HG03520 (cell line): ENCODE results near the gene LAYN.

Experiments
- ATAC-seq: cut with Tn5 transposase; IDR thresholded peaks from one replicate; pipeline ENCODE4 v1.9.1; 2021; ENCODE audit warnings: mild to moderate bottlenecking, moderate library complexity; ENCODE audit not compliant: unreplicated experiment

LAYN gene, protein sequence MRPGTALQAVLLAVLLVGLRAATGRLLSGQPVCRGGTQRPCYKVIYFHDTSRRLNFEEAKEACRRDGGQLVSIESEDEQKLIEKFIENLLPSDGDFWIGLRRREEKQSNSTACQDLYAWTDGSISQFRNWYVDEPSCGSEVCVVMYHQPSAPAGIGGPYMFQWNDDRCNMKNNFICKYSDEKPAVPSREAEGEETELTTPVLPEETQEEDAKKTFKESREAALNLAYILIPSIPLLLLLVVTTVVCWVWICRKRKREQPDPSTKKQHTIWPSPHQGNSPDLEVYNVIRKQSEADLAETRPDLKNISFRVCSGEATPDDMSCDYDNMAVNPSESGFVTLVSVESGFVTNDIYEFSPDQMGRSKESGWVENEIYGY

DNA sequence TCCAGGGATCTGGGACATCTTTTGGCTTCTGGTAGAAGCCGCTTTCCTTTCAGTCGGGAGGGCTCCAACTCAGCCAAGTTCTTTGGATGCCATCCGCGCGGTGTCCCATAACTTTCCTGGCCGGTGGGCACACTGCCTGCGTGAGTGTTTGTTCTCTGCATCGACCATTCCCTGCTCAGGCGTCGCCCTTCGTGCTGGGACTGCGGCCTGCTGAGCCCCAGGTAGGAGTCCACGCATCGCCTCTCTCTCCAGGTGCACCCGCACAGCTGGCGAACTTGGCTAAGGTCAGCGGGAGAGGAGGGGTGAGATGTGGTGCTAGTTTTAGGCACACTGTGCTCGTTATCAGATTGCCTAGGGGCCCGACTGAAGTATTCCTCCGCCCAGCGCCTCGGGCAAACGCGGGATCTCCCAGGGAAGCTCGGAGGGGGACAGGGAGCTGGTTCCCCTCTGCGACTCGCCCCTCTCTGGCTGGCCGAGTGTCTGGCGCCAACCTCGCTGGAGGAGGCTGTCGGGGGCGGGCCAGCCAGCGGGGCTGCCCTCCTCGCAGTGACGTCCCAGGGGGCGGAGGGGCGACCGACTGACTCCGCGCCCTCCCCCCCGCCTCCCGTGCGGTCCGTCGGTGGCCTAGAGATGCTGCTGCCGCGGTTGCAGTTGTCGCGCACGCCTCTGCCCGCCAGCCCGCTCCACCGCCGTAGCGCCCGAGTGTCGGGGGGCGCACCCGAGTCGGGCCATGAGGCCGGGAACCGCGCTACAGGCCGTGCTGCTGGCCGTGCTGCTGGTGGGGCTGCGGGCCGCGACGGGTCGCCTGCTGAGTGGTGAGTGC, at the start of gene LAYN:
Gene LAYN, plus strand, starts transcription at position 607 of the 823 bp plus-strand sequence. Its CDS starts 124 bp downstream, at position 731.
- ATAC-seq: no peak

DNA sequence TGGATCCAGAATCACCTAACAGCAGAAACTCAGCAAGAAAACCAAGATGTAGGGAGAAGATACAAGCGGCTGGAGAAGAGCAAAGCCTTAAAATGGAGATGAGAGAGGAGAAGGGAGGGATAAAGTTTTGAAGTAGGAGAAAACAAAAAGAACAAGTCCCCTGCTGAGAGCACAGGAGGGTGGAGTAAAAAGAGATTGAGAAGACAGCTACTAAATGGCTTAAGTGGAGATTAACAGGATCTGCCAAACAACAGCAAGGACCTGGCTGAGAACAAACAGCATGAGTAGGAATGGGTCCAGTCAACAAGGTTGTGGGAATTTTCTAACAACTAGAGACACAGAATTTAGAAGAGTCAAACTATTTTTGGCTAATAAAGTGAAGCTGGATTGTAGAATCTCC, 46.5 kb upstream of the LAYN start:
- ATAC-seq: no peak

DNA sequence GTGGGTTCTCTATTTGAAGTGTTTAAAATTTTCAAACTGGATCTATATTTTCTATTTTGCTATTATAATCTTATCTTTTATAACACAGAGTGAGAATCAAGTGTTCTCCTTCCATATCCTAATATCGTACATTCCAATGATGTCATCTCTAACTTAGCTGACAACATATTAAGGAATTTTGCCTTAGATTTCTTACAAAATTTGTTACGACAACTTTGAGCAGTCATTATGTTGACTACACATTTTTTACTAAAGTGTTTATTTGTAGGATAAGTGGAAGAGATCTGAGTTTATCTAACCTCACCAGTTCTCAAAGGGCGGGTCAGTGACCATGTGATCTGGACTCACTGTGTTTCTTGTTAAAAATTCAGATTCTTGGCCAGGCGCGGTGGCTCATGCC, 41.0 kb upstream of the LAYN start:
- ATAC-seq: no peak

DNA sequence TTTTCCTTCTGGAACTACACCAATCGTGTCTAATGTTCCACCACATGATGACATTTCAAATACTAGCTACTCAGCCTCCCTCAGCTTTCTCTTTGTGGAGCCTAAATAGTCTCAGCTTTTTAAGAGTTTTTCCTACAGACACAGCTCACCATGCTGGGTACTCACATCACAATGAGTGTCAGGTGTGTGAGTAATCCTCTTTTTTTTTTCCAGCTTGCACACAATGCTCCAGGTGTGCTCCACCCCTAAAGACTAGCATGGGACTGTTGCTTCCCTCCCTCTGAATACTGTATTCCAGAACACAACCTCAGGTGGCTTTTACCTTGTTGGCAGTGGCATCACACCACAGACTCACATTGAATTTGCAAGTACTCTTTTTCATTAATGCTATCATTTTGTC, 40.0 kb upstream of the LAYN start:
- no peak for ATAC-seq

DNA sequence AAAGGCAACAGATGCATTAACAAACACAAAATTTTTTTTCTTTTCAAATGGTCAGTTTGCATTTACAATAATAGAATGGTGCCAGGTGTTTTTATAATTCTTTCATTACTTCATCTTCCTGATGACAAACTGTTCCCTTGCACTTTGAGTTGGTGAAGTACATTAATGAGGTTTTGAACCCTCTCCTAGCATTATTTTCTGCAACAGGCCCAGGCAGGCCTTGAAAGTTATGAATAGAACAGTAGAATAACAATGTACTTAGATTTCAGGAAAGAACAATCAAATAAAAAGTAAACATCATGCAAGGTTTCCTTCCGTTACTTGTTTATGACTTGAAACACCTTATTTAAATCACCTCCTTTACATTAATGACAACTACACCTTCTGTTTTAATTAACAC, 37.9 kb upstream of the LAYN start:
- ATAC-seq: no peak

DNA sequence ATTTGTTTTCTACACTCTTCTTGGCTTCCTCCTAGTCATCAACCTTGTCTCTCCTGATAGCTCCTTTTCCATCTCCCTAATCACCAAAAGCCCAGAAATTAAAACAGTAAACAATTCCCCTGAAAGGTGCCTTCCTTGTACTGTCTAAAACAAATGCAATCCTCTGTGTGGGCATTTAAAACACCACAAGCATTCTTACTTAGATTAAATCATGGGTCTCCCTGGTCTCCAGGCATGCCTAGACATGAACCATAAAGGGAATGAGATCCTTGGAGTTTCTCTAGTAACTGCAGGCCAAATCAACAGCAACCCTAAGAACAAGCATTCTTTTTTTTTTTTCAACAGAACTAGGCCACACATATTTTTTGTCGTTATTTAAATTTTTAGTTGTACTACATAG, 30.2 kb upstream of the LAYN start:
- ATAC-seq: no peak

DNA sequence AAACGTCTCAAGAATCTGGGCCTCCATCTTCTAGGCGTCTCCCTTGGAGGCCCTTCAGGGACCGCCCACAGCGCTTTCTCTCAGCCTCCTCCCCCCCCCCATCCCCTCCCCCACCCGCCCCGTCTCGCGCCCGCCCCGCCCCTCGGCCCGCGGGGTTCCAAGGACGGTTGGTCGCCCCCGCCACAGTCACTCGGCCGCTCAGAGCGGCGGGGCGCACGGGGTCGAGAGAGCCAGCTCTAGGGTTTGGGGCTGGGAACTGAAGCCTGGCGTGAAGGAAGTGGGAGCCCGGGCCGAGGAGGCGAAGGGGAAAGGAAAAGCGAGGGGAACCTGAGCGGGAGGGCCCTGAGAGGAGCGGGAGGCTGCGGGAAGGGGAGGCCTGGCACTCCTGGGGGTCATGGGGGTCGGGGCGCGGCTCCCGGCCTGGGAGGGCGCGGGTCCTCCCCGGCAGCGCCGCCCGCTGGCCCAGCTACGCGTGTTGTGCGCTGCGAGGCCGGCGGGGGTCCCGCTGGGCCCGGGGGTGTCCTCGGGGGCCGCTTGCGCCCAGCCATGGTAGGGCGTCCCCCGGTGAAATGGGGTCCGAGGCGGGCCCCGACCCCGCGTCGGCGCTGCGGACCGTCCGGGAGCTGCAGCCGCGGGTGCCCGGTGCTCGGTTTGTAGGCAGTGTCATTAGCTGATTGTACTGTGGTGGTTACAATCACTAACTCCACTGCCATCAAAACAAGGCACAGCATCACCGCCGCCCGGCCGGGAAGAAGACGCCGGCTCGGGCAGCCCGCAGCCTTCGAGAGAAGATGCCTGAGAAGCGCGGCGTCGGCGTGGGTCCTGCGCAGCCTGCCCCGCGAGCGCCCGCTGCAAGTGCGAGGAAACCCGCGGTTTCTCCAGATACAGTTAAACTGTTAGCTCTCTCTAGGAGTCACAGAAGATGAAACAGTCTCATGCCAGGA, 28.0 kb upstream of the LAYN start, which contains the start of gene BTG4:
Gene BTG4, minus strand, starts transcription at position 91 of the 944 bp plus-strand sequence. CDS start 13,610 bp downstream, outside the sequence.
- no peak for ATAC-seq

DNA sequence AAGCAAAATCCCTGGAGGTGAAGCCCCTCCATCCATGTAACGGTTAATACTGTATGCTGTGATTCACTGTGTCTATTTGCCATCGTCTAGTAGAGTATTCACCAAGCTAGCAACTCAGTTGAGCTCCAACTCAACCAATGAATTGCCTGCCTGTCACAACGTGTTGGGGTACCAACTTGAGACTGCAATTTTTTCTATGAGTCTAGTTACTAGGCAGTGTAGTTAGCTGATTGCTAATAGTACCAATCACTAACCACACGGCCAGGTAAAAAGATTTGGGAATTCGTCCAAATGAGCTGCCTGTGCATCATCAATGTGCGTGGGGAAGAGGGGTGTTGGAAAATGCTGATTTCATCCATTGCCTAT, 27.3 kb upstream of the LAYN start:
- no peak for ATAC-seq

DNA sequence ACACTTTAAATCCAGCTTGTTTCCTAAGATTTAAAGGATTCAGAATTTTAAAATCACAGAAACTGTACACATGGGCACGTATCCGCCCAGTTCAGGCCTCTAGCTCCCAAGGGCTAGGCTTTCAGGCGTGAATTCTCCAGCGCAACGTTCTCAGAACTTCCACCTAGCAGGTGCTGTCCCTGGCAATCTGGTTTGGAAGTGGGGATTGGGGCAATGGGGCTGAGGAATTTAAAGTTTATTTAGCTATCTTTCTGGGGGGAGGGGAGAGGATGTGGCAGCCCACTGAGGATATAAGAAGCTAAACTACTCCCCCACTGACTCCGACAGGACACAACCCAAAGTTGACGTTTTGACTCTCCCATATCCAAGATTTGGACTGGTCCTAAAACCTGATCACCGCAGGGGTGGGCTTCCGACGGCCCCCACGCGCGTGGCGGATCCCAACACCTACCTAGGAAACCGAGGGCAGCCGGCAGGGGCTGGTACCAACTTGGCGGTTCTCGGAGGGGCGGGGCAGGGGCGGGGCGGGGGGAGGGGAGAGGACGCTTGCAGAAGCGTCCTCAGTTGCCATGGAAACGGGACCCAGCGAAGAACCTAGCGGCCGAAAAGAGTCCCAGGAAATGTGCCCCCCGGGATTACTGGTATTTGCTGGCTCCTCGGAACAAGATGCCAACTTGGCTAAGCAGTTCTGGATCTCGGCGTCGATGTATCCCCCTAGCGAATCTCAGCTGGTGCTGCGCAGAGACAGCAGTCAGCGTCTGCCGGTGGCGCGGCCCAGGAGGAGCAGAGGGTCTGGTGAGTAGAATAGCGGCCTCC, 26.1 kb upstream of the LAYN start, which contains the start of gene HOATZ:
Gene HOATZ, plus strand, starts transcription at position 563 of the 816 bp plus-strand sequence. Its CDS starts 7 bp downstream, at position 570.
- ATAC-seq: no peak

DNA sequence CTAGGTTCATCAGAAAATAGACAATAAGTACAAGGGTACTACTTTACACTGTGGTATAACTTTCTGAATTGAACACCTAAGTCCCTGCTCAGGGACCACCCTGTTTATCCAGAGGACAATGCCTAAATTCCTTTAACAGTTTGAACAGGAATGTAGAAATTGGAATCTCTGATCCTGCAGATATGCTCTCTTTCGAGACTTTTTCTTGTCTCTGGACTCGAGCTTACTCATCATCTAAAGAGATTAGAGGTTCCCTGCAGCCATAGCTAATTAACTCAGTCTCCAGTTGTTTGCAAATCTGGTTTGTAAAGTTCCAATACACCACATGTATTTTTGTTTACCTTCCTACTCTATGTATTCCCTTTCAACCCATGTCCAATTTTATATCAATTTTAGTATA, 24.9 kb upstream of the LAYN start:
- no peak for ATAC-seq

DNA sequence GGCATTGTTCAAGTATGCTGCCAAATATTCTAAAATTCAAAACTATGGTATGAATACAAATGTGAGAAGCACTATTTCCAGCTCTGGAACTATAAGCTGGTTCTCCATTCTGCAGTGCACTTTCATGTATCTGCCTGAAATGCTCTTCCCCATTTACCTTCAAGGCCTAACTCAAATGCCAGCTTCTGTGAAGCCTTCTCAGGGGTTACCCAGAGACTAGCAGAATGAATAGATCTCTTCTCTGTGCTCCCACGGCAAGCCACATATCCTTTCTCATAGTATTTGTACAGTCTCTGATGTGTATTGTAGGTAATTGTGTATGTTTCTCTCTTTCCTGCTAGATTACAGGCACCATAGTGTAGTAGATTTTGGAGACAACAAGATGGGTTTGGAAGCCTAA, 21.9 kb upstream of the LAYN start:
- ATAC-seq: no peak

DNA sequence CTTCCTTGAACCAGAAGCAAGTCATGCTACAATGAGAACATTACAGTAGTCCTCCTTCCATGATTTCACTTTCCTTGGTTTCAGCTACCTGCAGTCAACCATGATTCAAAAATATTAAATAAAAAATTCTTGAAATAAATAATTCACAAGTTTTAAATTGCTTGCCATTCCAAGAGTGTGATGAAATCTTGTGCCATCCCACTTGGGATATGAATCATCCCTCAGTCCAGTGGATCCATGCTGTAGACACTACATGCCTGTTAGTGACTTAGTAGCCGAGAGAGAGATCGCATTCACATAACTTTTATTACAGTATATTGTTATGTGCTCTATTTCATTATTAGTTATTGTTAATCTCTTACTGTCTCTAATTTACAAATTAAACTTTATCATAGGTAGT, 20.0 kb upstream of the LAYN start:
- ATAC-seq: no peak

DNA sequence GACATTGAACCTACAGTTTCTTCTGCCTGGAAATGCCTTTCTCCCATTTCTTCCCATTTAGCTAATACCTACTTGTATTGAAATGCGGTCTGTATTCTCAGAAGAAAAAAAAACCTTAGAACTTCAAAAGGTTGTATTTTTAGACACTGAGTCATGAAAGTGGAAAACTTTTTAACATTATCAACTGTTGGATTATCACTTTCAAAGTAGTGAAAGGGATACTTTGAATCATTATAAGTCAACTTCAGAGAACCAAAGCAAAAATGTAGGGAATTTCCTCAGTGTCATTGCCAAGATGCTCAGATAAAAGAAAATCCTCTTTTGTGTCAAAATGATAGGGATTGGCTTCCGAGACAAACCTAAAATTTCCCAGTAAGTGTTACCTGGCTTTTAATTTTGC, 19.4 kb upstream of the LAYN start:
- ATAC-seq: no peak

DNA sequence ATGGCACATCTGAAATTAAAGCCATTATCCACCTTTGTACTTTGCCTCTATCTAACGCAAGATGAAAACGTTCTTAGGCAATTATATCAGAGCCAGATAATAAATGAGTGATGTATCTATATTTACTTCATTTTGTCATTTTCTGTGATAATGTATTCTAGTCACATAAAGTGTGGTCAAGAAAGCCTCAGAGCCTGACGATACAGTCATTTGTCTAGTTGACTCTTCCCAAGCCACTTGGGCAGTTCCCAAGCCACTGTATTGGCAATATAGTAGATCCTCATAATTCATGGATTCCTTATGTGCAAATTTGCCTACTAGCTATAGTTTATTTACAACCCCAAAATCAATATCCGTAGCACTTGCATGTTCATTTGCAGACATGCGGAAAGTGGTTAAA, 18.1 kb upstream of the LAYN start:
- ATAC-seq: no peak

DNA sequence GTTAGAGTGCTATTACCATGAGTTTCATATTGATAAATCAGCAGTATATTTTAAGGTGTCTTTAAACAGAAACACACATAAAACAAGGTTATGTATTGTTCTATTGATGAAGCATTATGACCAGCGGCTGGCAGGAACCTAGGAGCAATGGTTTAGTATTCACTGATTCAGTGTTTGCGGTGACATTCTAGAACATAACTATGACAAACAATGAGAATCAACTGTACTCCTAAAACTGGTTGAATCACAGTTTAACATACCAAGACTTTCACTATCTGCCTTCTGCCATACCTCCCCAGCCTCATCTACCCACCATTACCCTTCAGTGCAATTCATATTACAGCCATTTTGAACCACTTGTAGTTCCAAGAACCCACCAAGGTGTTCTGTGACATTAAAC, 17.2 kb upstream of the LAYN start:
- no peak for ATAC-seq

DNA sequence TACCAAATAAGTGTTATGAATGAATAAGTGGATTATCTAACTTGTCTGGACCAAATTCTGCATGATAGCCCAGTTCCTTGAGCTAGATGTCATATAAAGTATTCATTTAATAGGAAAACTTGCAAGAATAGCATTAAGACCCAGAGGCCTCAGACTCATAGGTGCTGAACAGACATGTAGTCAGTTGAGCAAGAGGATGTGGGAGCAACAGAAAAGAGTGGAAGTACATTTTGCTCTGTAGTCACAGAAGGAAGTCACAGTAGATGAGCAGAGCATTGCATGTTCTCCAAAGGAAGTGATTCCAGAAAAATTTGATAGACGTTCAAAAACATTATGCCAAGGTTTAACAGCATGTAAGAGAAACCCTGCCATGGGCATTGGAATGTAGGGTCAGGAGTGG, 16.5 kb upstream of the LAYN start:
- ATAC-seq: no peak

DNA sequence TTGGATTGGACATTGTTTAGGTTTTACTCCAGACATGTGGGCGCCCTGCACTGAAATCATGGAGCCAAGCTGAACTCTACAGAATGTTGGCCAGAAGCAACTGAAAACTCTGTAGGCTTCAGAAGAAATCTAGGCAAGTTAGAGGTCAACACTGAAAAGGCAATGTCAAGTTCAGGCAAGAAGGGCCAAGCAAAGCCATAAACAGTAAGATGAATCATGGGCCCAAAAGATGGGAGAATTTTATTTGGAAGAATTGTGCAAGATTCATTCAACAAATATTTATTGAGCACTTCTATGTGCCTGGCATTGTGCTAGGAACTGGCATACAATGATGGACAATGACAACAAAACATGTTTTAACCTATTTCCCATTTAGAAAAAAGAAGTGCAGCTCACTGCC, 15.1 kb upstream of the LAYN start:
- ATAC-seq: no peak

DNA sequence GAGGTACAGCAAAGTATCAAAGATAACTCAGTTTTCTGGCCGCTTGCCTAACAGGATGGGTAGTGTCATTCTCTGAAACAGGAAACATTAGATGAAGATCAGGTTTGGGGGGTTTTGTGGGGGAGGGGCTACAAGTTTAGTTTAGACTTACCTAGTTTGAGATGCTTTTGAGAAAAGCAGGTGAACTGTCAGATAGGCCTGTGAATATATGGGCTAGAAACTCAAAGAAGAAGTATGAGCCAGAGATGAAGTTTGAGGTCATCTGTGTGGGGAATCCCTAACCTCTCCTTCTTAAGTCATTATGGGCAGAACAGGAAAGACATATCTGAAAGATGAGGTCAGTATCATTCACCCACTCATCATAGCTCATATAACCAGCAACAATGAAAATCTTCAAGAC, 14.0 kb upstream of the LAYN start:
- no peak for ATAC-seq

DNA sequence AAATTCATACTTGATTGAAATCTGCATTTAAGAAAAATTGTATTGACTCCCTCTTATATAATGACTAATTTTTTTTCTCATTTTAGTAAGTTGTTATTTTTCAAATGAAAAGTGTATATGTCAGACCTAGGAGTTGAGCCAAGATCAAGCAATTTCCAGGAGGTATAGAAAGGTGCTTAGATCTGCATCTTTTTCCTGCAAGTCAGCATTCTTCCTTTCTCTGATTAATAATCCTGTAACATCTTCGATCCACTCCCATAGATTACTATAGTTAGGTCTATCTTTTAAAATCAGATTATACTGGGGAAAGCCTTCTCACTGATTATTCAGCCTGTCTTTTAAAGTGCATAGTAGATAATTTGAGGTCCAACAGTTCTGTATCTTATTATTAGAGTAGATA, 13.2 kb upstream of the LAYN start:
- no peak for ATAC-seq

DNA sequence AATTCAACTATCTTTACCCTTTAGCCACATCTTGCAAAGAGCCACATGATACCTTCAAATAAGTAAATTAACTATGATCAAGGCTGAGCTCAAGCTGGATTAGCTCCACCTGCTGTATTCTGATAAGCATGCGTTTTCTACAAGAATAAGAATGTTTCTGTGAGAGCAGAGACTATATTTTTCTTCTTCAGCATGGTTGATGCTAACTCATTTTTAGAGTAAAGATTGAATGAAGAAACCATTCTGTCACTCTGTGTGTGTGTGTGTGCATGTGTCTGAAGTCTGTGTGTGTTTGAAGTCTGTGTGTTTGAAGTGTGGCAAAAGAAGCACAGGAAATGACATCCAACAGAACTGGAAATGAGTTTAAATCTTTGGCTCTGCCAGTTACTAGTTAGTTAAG, 12.0 kb upstream of the LAYN start:
- no peak for ATAC-seq
